Activated CD8-positive, alpha-beta memory T cell treated with anti-CD3 and anti-CD28 coated beads, Interleukin-2, amount 10 ng/mL, durations not matched to agents 7 days and 5 days (primary cell): ENCODE results near the gene WBP4. TPM values are rescaled to one million over a fixed set of nuclear protein-coding genes. Genes with fewer than 3 reads are reported as not detected.
"Not testable (repeated sequence)": the region's sequence is repeated elsewhere in the genome, so short reads cannot be mapped to it uniquely, and the experiment has no call there.

Experiments used
- ATAC-seq: fragments of 150-1000 bp; cut with Tn5 transposase; one replicate; pipeline ENCODE4 v1.10.0; 2021; ENCODE audit warnings: moderate library complexity
- CTCF ChIA-PET: fragments of 350-600 bp; sonication (Branson Sonifier 250); formaldehyde crosslinking; loops from one replicate; lab custom pipeline; 2021; ENCODE audit warnings: antibody characterized with exemption; lab: Charles Lee
- DNase-seq: peaks from one replicate; pipeline ENCODE4 v3.0.0-alpha.2; 2020
- H3K27ac Mint-ChIP-seq: one replicate; pipeline ENCODE4 v1.8.0; 2021; ENCODE audit warnings: mild to moderate bottlenecking, mixed read lengths
- H3K27me3 Mint-ChIP-seq: one replicate; pipeline ENCODE4 v1.8.0; 2021; ENCODE audit warnings: mixed read lengths
- H3K36me3 Mint-ChIP-seq: one replicate; pipeline ENCODE4 v1.8.0; 2021; ENCODE audit warnings: mild to moderate bottlenecking, mixed read lengths
- H3K4me1 Mint-ChIP-seq: one replicate; pipeline ENCODE4 v1.8.0; 2021; ENCODE audit warnings: mixed read lengths
- H3K4me3 Mint-ChIP-seq: one replicate; pipeline ENCODE4 v1.8.0; 2021; ENCODE audit warnings: mild to moderate bottlenecking, moderate library complexity, mixed read lengths
- H3K9me3 Mint-ChIP-seq: one replicate; pipeline ENCODE4 v1.8.0; 2022; ENCODE audit warnings: low read depth, mixed read lengths
- total RNA-seq, 2 experiments: library from RNA; stranded (reverse); gene quantifications; one replicate each; pipeline ENCODE4 v1.2.3, GENCODE V29; 2021

WBP4 gene
- total RNA-seq, 2 experiments from 2014 or later: 8.4 to 13.2 TPM

DNA sequence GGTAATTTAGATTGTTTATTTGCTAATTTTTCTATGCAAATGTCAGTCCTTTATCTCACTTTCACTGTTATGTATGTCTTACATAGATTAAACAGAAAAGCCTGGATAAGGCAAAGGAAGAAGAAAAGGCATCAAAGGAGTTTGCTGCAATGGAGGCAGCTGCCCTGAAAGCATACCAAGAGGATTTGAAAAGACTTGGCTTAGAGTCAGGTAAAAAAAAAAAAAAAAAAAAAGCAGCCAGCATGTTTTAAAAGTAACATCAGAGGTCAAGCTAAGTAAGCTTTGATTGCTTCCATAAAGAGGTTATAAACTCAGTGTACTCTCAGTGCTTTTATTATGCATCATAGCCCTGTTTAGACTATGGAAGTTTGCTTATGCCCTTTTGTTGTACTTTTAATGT, 3.8 kb downstream of the WBP4 start:
- H3K9me3 Mint-ChIP-seq: no peaks in the 10 kb centered on the region
- H3K4me3 Mint-ChIP-seq: no peak overlapping the region
- peaks cover 39% of the 10 kb centered on the region for H3K36me3 Mint-ChIP-seq
- H3K27ac Mint-ChIP-seq: no peak overlapping the region
- DNase-seq (no peak), ATAC-seq (no peak)
- H3K4me1 Mint-ChIP-seq: peaks cover 25% of the 10 kb centered on the region
- CTCF ChIA-PET: interaction anchor here (1.0 kb wide), 1 partner anchor 11 kb away, joined by 4 read pairs; no protein-coding TSS in a partner anchor
- H3K27me3 Mint-ChIP-seq: peaks cover 2% of the 10 kb centered on the region

DNA sequence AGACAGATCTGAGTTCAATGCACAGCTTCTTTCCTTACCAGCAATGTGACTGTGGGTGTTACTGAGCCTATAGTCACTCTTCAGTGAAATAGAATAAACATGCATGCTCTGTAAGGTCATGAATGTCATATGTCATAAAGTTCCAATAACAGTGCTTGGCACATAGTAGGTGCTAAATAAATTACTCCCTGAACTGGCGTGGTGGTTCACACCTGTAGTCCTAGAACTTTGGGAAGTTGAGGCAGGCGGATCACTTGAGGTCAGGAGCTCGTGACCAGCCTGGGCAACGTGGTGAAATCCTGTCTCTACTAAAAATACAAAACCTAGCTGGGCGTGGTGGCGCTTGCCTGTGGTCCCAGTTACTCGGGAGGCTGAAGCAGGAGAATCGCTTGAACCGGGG, 13.2 kb downstream of the WBP4 start:
- Mint-ChIP-seq H3K4me1 (no peaks in the 10 kb centered on the region), H3K27ac (no peak overlapping the region), H3K36me3 (peaks cover 50% of the 10 kb centered on the region), H3K27me3 (no peaks in the 10 kb centered on the region), H3K9me3 (no peaks in the 10 kb centered on the region), H3K4me3 (no peak overlapping the region)
- ATAC-seq (no peak), DNase-seq (no peak)
- CTCF ChIA-PET: interaction anchor here (0.8 to 1.5 kb wide), 5 partner anchors 11 to 152 kb away, joined by 3 to 6 read pairs (median 3); partner anchors contain the start of gene WBP4

GRCh38 chr13:41075034-41075433, 13.7 kb downstream of the WBP4 start:
- Mint-ChIP-seq H3K4me1 (no peaks in the 10 kb centered on the region), H3K36me3 (peaks cover 51% of the 10 kb centered on the region), H3K27ac (no peak overlapping the region), H3K9me3 (no peaks in the 10 kb centered on the region), H3K27me3 (no peaks in the 10 kb centered on the region), H3K4me3 (no peak overlapping the region)
- no peak for DNase-seq
- ATAC-seq: no peak
- CTCF ChIA-PET: interaction anchor here (0.8 to 1.5 kb wide), 4 partner anchors 11 to 152 kb away, joined by 3 to 6 read pairs (median 3); no protein-coding TSS in a partner anchor

- H3K4me3 Mint-ChIP-seq: no peak overlapping the region
- no peaks in the 10 kb centered on the region for H3K27me3 Mint-ChIP-seq
- H3K9me3 Mint-ChIP-seq: no peaks in the 10 kb centered on the region
- no peaks in the 10 kb centered on the region for H3K4me1 Mint-ChIP-seq
- ATAC-seq (no peak), DNase-seq (no peak)
- peaks cover 48% of the 10 kb centered on the region for H3K36me3 Mint-ChIP-seq
- no peak overlapping the region for H3K27ac Mint-ChIP-seq
- CTCF ChIA-PET: no interaction called here
These were observed 14.2 kb downstream of the WBP4 start for GRCh38 chr13:41075485-41075884.

DNA sequence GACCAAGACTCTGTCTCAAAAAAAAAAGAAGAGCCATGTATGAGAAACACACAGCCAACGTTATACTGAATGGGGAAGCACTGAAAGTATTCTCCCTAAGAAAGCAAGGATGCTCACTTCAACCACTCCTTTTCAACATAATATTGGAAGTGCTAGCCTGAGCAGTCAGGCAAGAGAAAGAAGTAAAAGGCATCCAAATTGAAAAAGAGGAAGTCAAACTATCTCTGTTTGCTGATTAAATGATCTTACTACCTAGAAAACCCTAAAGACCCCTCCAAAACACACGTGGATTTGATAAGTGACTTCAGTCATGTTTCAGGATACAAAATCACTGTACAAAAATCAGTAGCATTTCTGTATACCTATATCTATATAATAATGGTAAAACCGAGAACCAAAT, 16.2 kb downstream of the WBP4 start:
- CTCF ChIA-PET: no interaction called here
- ATAC-seq: no peak
- Mint-ChIP-seq H3K27me3 (no peaks in the 10 kb centered on the region), H3K4me3 (no peak overlapping the region), H3K9me3 (no peaks in the 10 kb centered on the region), H3K36me3 (peaks cover 43% of the 10 kb centered on the region), H3K27ac (no peak overlapping the region), H3K4me1 (no peaks in the 10 kb centered on the region)
- no peak for DNase-seq

- CTCF ChIA-PET: no interaction called here
- Mint-ChIP-seq H3K9me3 (no peaks in the 10 kb centered on the region), H3K36me3 (peaks cover 50% of the 10 kb centered on the region), H3K4me3 (no peak overlapping the region), H3K27ac (no peak overlapping the region), H3K27me3 (no peaks in the 10 kb centered on the region), H3K4me1 (no peaks in the 10 kb centered on the region)
- ATAC-seq (no peak), DNase-seq (no peak)
These were observed 18.4 kb downstream of the WBP4 start for GRCh38 chr13:41079725-41080124.

DNA sequence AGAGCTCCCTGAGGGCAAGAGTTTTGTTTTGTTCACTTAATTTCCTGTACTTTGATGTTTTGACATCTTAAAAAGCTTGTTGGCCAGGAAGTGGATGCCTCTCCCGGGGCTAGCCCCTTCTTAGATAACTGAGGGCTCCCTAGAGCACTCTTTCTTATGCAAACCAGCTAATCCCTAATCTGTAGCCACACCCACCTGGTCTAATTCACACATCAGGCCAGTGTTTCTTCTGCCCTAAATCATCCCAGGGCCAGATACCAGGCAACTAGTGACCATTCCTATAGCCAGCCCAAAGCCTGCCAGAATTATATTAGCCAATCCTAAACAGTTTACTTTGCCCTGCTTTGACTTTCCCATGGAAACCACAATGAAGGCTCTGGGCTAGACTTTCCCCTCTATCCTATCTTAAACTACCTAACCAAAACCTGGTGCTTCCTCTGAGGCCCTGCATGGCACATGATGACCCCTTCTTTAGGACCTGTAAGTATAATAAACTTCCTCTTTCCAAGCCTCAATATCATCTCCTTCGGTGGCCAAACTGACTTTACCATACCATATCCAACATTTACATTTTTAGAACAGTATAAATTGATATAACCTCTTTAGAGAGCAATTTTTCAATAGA, 24.8 kb downstream of the WBP4 start:
- ATAC-seq: no peak
- no peak overlapping the region for H3K27ac Mint-ChIP-seq
- H3K27me3 Mint-ChIP-seq: no peaks in the 10 kb centered on the region
- H3K4me3 Mint-ChIP-seq: no peak overlapping the region
- no peak for DNase-seq
- peaks cover 17% of the 10 kb centered on the region for H3K36me3 Mint-ChIP-seq
- H3K4me1 Mint-ChIP-seq: no peaks in the 10 kb centered on the region
- H3K9me3 Mint-ChIP-seq: no peaks in the 10 kb centered on the region
- CTCF ChIA-PET: interaction anchor here (0.9 kb wide), 1 partner anchor 26 kb away, joined by 3 read pairs; no protein-coding TSS in a partner anchor

DNA sequence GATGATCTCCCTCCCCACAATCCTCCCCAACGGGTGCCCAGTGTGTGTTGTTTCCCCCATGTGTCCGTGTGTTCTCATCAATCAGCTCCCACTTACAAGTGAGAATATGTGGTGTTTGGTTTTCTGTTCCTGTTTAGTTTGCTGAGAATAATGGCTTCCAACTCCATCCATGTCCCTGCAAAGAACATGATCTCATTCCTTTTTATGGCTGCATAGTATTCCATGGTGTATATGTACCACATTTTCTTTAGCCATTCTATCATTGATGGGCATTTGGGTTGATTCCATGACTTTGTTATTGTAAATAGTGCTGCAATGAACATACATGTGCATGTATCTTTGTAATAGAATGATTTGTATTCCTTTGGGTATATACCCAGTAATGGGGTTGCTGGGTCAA, 34.4 kb downstream of the WBP4 start:
- ATAC-seq, H3K36me3 Mint-ChIP-seq, DNase-seq, CTCF ChIA-PET, H3K27ac Mint-ChIP-seq, H3K4me3 Mint-ChIP-seq, H3K9me3 Mint-ChIP-seq, H3K4me1 Mint-ChIP-seq: not testable (repeated sequence)
- H3K27me3 Mint-ChIP-seq: peaks cover 12% of the 10 kb centered on the region

GRCh38 chr13:41098761-41099160, 37.5 kb downstream of the WBP4 start:
- Mint-ChIP-seq H3K27me3 (peaks cover 12% of the 10 kb centered on the region), H3K36me3 (no peaks in the 10 kb centered on the region), H3K27ac (no peak overlapping the region), H3K4me1 (no peaks in the 10 kb centered on the region), H3K4me3 (no peak overlapping the region), H3K9me3 (no peaks in the 10 kb centered on the region)
- CTCF ChIA-PET: no interaction called here
- DNase-seq (no peak), ATAC-seq (no peak)

- Mint-ChIP-seq H3K36me3 (no peaks in the 10 kb centered on the region), H3K4me1 (no peaks in the 10 kb centered on the region), H3K27me3 (peaks cover 12% of the 10 kb centered on the region), H3K27ac (no peak overlapping the region), H3K9me3 (no peaks in the 10 kb centered on the region), H3K4me3 (no peak overlapping the region)
- CTCF ChIA-PET: interaction anchor here (0.8 kb wide), 1 partner anchor 12 kb away, joined by 3 read pairs; no protein-coding TSS in a partner anchor
- no peak for ATAC-seq
- DNase-seq: no peak
These were observed 38.7 kb downstream of the WBP4 start for GRCh38 chr13:41099986-41100385.

GRCh38 chr13:41107104-41107571, 45.8 kb downstream of the WBP4 start:
- no peak for ATAC-seq
- H3K27me3 Mint-ChIP-seq: no peaks in the 10 kb centered on the region

GRCh38 chr13:41107584-41108014, 46.3 kb downstream of the WBP4 start:
- H3K27ac Mint-ChIP-seq: no peak overlapping the region
- CTCF ChIA-PET: no interaction called here
- no peaks in the 10 kb centered on the region for H3K4me1 Mint-ChIP-seq
- no peaks in the 10 kb centered on the region for H3K27me3 Mint-ChIP-seq
- H3K36me3 Mint-ChIP-seq: no peaks in the 10 kb centered on the region
- DNase-seq (no peak), ATAC-seq (no peak)
- no peaks in the 10 kb centered on the region for H3K9me3 Mint-ChIP-seq
- no peak overlapping the region for H3K4me3 Mint-ChIP-seq

More at GRCh38 chr13:41107104-41107571, 45.8 kb downstream of the WBP4 start:
- CTCF ChIA-PET: no interaction called here
- Mint-ChIP-seq H3K27ac (no peak overlapping the region), H3K4me1 (no peaks in the 10 kb centered on the region), H3K4me3 (no peak overlapping the region), H3K36me3 (no peaks in the 10 kb centered on the region), H3K9me3 (no peaks in the 10 kb centered on the region)
- DNase-seq: no peak

- CTCF ChIA-PET: interaction anchor here (0.7 kb wide), 1 partner anchor 576 kb away, joined by 3 read pairs; no protein-coding TSS in a partner anchor
- DNase-seq (no peak), ATAC-seq (no peak)
- H3K27me3 Mint-ChIP-seq: no peaks in the 10 kb centered on the region
- no peaks in the 10 kb centered on the region for H3K4me1 Mint-ChIP-seq
- no peaks in the 10 kb centered on the region for H3K36me3 Mint-ChIP-seq
- no peak overlapping the region for H3K4me3 Mint-ChIP-seq
- no peak overlapping the region for H3K27ac Mint-ChIP-seq
- H3K9me3 Mint-ChIP-seq: no peaks in the 10 kb centered on the region
These were observed 50.1 kb downstream of the WBP4 start for GRCh38 chr13:41111454-41111853.

DNA sequence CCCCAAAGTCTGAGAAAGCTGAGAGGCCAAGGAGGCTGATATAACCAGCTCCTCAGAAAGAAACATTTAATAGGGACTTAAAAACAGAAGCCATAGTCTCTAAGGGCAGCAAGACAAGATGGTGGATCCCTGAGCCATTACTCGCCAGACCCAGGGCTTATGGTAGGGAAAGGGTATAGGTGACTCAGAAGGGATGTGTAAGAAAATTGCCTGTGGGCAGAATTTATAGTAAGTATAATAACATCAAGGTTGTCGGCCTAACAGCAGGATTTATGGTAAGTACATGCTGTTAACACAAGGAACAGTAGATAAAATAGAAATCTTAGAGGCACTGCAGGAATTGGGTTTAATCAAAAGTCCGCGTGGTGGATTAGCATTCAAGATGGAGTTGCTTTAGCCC, 56.6 kb downstream of the WBP4 start:
- Mint-ChIP-seq H3K4me3 (no peak overlapping the region), H3K27me3 (no peaks in the 10 kb centered on the region), H3K4me1 (no peaks in the 10 kb centered on the region), H3K27ac (no peak overlapping the region), H3K36me3 (no peaks in the 10 kb centered on the region), H3K9me3 (no peaks in the 10 kb centered on the region)
- ATAC-seq (no peak), DNase-seq (no peak)
- CTCF ChIA-PET: no interaction called here
